Measurements from ENCODE around the gene MTA3. TPM values are rescaled to one million over a fixed set of nuclear protein-coding genes. Genes with fewer than 3 reads are reported as not detected.
"Not testable (repeated sequence)": the region's sequence is repeated elsewhere in the genome, so short reads cannot be mapped to it uniquely, and the experiment has no call there.

MTA3 gene
- total RNA-seq = 19.7 TPM
- long read RNA-seq, transcript MTA3-205 (14 exons, 2,202 nt) = major isoform, 6 of 12 reads
- long read RNA-seq, partial matches to known transcripts = 0 of 12 reads
- long read RNA-seq, other reads (novel, unspliced or antisense) = 2 of 12 reads

DNA sequence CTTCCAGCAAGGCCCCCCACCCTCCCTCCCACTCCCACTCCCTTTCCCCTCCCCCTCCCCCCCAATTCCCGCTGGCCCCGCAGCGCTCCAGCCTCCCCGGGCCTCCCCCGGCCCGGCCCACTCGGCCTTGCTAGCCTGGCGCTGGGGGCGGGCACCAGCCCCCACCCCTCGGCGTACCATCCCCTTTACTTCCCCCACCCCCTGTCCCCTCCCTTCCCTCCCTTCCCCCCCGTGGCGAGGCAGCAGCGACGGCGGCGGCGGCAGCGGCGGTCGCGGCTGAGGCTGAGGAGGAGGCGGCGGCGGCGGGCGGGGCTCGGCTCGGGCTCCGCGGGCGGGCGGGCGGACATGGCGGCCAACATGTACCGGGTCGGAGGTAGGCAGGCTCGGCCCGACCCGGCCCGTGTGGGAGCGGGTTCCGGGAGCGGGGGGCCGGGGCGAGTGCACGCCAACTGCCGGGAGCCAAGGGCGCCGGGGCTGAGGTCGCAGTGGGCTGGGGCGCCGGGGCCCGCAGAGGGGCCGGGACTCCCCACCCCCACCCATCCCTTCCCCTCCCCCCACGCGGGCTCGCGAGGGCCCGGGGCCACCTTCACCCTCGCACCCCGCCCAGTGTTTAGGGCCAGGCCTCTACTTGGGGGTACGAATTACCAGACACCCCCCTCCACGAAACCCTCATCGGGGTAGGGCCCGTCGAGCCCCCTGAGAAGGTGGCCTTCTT is at the start of gene MTA3:
MTA3 (plus strand) TSS at position 232 of the 715 bp plus-strand sequence; CDS start at position 346, 114 bp downstream.
- intact Hi-C loops (cut with DNase I) = no loop called here
- ATAC-seq (peak; percentile 87), DNase-seq (ENCODE audit: missing footprints) (peak; percentile 82)

DNA sequence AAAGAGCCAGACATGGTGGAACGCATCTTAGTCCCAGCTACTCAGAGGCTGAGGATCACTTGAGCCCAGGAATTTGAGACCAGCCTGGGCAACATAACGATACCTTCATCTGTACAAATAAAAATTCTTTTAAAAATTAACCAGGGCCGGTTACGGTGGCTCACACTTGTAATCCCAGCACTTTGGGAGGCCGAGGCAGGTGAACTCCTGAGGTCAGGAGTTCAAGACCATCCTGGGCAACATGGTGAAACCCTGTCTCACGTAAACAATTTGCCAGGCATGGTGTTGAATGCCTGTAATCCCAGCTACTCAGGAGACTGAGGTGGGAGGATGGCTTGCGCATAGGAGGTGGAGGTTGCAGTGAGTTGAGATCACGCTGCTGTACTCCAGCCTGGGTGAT is 48.8 kb upstream of the MTA3 start:
- no peak for ATAC-seq
- intact Hi-C loops (cut with DNase I) = no loop called here

DNA sequence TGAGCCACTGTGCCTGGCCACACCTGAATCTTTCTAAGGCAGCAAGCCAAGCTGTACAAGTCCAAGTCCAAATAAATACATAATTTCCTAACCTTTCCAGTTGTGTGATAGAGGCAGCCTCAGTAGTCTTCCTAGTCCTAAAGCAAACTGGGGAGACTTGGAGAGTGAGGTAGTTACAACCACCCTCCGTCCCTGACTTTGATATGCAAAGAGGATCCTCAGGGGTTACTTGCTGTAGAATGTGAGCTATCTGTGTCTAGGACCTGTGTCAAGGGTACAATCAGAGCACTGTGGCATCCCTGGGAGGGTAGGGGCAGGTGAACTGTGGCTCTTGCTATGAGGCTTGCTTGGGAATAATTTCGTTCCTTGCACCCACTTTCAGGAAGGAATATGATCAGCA is 46.4 kb upstream of the MTA3 start:
- intact Hi-C loops (cut with DNase I) = no loop called here
- no peak for ATAC-seq
- no peak for DNase-seq (ENCODE audit: missing footprints)

More for the DNA sequence above, 48.8 kb upstream of the MTA3 start:
- DNase-seq (ENCODE audit: missing footprints) = no peak

DNA sequence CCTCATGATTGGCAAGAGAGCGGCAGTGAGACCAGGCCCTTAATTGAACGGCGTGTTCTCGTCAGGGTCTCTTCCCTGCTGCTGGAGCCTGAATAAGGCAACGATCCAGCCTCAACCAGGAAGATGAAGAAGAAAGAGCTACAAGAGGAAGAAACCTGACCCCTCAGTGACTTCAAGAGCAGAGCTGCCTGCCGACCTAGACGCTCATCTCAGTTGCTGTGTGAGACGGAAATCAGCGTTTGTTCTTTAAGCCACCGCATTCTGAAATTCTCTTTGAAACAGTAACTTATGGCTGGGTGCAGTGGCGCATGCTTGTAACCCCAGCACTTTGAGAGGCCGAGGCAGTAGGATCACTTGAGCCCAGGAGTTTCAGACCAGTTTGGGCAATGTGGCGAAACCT is 45.1 kb upstream of the MTA3 start:
- ATAC-seq = no peak
- no peak for DNase-seq (ENCODE audit: missing footprints)
- intact Hi-C loops (cut with DNase I) = no loop called here

DNA sequence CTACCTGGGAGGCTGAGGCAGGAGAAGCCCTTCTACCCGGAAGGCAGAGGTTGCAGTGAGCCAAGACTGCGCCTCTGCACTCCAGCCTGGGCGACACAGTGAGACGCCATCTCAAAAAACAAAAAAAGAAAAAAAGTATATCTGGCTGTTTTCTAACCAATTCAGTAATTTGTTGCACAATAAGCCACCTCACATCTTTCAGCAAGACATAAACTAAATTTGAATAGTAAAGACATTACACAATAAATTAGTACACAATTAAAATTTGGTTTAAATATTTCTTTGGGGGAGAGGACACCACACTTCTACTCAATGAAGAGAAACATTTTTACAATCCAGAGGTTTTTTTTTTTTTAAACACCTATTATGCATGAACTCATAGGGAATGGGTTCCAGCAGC is 36.0 kb upstream of the MTA3 start:
- intact Hi-C loops (cut with DNase I) = no loop called here
- DNase-seq (ENCODE audit: missing footprints) (no peak), ATAC-seq (no peak)

DNA sequence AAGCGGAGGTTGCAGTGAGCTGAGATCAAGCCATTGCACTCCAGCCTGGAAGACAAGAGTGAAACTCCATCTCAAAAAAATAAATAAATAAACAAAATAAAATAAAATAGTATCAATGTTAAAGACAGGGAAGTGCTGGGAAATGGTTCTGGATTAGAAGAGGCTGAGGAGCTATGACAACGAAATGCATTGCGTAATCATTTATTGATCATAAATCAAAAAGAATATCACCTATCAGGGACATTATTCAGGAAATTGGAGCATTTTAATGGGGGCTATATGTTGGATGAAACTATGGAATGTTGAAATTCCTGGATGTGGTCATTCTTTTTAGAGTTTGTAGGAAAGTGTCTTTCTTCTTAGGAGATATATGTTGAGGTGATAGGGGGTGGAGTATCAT is 30.9 kb upstream of the MTA3 start:
- ATAC-seq = no peak
- DNase-seq (ENCODE audit: missing footprints) = no peak
- intact Hi-C loops (cut with DNase I) = no loop called here

DNA sequence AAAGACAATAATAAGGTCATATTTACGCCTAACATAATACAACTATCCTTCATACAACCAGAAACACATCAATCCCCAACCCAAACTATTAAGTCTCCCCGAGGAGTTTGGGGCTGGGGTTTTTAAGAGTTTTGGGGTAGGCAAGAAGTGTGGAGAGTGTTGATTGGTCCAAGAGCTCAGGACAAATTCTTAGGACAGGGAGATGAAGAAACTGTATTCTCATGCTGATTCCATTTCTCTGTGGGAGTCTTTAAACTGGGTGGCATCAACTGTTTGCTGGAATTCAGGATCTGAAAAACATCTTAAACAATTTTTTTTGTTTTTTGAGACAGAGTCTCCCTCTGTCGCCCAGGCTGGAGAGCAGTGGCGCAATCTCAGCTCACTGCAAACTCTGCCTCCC is 25.6 kb upstream of the MTA3 start:
- ATAC-seq (no peak), DNase-seq (ENCODE audit: missing footprints) (no peak)
- intact Hi-C loops (cut with DNase I) = no loop called here

DNA sequence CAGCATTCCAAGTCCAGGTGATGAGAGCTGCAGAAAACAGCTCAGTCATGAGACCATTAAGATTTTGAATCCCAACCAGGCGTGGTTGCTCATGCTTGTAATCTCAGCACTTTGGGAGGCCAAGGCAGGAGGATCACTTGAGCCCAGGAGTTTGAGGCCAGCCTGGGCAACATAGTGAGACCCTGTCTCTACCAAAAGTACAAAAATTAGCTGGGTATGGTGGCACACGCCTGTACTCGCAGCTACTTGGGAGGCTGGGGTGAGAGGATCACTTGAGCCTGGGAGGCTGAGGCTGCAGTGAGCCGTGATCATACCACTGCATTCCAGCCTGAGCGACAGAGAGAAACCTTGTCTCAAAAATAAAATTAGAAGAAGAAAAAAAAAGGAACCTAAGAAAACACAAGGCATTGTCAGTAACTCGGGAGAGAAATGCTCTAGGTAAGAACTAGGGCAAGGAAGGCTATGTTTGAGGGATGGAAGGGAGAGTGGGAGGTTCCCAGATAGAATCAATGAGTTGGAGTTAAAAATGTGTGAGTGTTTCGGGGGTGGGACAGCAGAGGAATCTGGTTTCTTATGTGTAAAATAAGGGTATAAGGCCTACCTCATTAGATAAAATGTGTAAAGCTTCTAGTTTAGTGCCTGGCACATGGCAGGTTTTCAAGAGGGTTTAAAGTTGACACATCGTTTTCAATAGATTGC is 23.3 kb upstream of the MTA3 start:
- intact Hi-C loops (cut with DNase I) = no loop called here
- ATAC-seq = no peak

DNA sequence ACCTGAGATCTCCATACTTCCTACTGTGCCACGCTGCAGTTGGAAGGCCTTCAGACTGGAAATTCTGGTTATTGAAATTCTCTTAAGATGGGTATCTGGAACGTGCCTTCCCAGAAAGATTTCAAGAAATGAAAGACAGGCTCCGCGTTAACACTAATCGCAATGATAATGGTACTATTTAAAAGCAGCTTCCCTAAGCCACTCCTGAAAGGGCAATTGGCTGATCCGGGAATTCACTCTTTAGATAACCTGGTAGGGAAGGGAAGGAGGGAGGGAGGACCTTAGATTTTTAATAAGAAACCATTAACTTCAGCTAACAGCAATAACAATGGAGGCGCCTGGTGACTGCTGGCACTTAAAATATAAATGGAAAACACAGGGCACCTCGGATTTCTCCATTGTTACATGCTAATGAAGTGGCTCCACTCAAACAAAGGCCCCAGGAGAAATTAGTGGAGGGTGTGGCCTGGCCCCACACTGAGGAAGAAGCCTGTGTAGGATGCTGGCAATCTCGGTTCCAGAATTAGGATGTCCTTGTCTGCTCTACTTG is 22.5 kb upstream of the MTA3 start:
- DNase-seq (ENCODE audit: missing footprints) = no peak
- no peak for ATAC-seq
- intact Hi-C loops (cut with DNase I) = no loop called here

More for the DNA sequence above, 23.3 kb upstream of the MTA3 start:
- no peak for DNase-seq (ENCODE audit: missing footprints)

DNA sequence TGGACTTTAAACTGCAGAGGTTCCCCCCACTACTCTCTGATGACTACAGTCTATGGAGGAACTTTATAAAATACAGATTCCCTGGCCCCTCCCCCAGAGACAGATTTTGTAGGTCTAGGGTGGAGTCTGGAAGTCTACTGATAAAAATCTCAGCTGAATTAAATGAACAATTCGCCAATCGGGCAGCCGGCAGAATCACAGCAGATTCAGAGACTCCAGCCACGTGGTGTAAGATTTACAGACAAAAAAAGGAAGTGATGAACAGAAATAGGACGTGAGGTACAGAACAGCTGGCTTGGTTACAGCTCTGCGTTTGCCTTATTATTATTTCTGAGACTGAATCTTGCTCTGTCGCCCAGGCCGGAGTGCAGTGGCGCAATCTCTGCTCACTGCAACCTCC is 21.4 kb upstream of the MTA3 start:
- DNase-seq (ENCODE audit: missing footprints) (no peak), ATAC-seq (no peak)
- intact Hi-C loops (cut with DNase I) = no loop called here

DNA sequence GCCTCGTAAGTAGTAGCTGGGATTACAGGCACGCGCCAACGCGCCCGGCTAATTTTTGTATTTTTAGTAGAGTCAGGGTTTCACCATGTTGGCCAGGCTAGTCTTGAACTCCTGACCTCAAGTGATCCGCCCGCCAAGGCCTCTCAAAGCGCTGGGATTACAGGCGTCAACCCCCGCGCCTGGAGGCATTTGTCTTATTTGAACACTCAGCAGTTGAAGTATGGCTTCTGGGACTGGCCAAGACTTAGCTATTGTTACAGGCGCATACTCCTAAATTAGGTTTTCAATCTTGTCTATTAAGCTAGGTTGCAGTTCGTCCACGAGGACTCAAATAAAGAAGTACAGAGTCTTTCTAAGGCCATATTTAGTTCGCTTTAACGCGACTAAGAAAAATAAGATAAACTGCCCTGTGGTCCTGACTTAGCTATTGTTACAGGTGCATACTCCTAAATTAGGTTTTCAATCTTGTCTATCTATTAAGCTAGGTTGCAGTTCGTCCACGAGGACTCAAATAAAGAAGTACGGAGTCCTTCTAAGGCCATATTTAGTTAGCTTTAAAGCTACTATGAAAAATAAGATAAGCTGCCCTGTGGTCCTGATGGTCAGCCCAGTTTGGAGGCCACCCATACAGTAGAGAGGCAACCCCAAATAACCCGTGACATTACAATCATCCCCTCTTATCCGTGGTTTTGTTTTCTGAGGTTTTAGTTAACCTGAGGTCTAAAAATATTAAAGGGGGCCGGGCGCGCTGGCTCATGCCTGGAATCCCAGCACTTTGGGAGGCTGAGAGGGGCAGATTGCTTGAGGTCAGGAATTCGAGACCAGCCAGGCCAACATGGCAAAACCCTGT is 20.8 kb upstream of the MTA3 start:
- ATAC-seq = no peak
- no peak for DNase-seq (ENCODE audit: missing footprints)
- intact Hi-C loops (cut with DNase I) = no loop called here

DNA sequence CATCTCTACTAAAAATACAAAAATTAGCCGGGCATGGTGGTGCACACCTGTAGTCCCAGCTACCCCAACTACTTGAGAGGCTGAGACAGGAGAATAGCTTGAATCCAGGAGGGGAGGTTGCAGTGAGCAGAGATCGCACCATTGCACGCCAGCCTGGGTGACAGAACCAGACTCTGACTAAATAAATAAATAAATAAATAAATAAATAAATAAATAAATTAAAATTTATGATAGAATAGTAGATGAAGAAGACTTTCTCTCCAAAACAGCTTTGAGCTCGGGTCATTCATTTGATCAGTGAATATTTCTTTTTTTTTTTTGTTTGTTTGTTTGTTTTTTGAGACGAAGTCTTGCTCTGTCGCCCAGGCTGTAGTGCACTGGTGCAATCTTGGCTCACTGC is 17.6 kb upstream of the MTA3 start:
- ATAC-seq (no peak), DNase-seq (ENCODE audit: missing footprints) (no peak)
- intact Hi-C loops (cut with DNase I) = no loop called here

DNA sequence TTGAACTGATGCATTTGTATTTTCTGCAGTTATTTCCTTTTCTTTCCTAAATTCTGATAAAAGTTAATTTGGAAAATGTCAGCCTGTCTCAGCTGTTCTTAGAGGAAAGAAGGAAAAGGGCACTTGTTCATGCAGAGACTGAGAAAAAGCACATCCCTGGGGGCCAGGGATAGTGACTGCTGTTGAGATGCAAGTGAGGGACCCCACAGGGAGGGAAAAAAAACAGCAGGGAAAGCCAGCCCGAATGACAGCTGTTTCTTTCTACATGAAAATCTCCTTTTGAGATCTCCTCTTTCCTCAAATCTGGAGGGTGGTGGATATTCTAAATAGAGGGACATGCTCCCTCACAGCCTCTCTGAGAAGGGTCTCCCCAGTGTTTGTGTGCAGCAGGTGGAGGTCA is 14.0 kb upstream of the MTA3 start:
- intact Hi-C loops (cut with DNase I) = no loop called here
- ATAC-seq (no peak), DNase-seq (ENCODE audit: missing footprints) (no peak)

DNA sequence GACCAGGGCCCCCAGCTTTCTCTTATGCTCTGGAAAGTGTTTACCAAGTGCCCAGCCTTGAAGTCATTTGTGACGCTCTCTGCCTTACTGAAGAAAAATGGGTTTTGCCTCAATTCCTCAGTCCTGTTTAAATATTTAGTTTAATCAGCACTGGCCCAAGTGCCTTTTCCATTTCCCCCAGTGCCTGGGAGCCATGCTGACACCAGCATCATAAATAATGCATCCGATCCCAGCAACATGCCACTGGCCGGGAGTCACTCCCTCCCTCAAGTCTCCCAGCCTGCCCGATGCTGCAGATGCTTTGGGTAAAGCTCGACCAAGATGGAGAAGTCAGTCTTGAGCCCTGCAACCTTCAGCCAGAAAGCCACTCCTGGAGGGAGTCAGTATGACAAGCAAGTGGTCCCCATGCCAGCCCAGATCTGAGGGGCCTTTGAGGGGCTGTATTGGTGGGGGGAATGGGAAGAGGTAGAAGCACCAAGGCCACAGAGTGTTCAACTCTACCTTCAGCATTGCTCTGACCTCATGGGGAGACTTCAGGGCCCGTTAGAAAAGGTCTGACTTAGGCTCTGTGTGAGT is 12.0 kb upstream of the MTA3 start:
- DNase-seq (ENCODE audit: missing footprints) (no peak), ATAC-seq (no peak)
- intact Hi-C loops (cut with DNase I) = no loop called here

DNA sequence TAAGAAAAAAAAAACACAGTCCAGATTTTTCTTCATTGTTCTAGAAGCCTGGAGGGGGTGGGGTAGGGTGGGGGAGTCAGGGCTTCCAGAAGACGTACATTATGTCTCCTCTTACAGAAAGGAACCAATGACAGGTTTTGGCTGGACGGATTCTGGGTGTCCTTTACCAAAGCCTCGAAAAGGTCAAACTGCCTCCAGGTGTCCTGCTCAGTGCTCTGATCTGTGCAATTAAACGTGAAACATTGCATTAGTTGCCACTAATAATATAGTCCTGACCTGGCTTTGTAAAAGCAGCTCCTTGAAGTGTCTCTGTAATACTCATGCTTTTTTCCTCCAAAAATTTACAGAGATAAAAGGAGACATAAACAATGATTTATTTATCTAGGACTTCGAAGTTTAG is 11.1 kb upstream of the MTA3 start:
- no peak for DNase-seq (ENCODE audit: missing footprints)
- ATAC-seq = no peak
- intact Hi-C loops (cut with DNase I) = no loop called here

DNA sequence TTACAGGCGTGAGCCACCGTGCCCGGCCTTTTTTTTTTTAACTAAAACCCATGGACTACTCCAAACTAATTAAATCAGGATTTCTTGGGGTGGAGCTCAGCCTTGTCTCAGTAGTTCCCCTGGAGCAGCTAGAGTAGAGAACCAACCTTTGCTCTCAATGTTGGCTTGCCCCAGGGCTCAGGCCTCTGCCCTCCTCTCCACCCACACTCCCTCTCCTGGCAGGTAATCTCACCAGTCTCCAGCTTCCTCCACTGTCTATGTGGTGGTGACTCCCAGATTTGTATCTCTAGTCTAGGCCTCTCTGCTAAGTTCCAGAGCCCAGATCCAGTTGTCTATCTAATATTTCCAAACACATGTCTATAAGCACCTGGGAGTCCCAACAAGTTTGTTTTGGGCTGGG is 9.6 kb upstream of the MTA3 start:
- ATAC-seq = no peak
- DNase-seq (ENCODE audit: missing footprints) = no peak
- intact Hi-C loops (cut with DNase I) = no loop called here

DNA sequence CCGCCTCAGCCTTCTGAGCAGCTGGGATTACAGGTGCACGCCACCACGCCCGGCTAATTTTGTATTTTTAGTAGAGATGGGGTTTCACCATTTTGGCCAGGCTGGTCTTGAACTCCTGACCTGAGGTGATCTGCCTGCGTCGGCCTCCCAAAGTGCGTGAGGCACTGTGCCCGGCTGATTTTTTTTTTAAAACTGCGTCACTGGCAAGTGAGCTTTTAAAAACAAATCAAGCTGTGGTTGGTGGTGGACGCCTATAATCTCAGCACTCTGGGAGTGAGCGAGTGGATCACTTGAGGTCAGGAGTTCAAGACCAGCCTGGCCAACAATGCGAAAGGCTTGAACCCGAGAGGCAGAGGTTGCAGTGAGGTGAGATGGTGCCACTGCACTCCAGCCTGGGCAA is 8.3 kb upstream of the MTA3 start:
- ATAC-seq; intact Hi-C loops (cut with DNase I); DNase-seq (ENCODE audit: missing footprints): not testable (repeated sequence)

DNA sequence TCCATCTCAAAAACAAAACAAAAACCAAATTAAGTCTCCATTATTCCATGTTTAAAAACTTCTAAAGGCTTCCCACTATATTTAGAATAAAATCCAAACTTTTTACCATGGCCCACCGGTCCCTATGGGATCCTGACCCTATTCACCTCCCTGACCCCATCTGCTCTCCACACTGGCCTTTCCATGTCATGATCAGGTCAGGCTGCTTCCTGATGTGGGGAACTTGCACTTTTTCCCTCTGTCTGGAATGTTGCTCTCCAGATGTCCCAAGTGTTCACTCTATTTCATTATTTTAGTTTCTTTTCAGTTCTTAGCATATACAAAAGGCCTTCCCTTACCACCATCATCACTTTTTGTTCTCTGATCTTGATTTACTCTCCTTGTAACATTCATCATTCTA is 7.5 kb upstream of the MTA3 start:
- DNase-seq (ENCODE audit: missing footprints) (no peak), ATAC-seq (no peak)
- intact Hi-C loops (cut with DNase I) = no loop called here
